Hepatic stellate cell (primary cell): ENCODE data around the gene ZNF74.
"Not testable (repeated sequence)": the region's sequence is repeated elsewhere in the genome, so short reads cannot be mapped to it uniquely, and the experiment has no call there.

Source experiments
- DNase-seq: peaks from one replicate; pipeline ENCODE4 v3.0.0; 2011; ENCODE audit warnings: low spot score

Gene ZNF74

GRCh38 chr22:20376281-20376680 lies 17.7 kb upstream of the ZNF74 start:
- DNase-seq = not testable (repeated sequence)

DNA sequence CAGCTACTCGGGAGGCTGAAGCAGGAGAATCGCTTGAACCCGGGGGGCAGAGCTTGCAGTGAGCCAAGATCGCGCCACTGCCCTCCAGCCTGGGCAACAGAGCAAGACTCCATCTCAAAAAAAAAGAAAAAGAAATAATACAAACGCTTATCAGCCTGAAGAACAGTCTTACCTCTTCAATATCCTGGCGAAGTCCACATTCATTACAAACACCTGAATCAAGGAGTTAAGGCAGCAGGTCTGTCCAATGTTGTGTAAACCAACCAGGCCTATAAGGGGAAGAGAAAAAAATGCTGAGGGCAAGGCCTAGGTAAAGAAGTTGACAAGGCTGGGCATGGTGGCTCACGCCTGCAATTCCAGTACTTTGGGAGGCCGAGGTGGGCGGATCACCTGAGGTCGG lies 17.0 kb upstream of the ZNF74 start:
- DNase-seq = not testable (repeated sequence)

DNA sequence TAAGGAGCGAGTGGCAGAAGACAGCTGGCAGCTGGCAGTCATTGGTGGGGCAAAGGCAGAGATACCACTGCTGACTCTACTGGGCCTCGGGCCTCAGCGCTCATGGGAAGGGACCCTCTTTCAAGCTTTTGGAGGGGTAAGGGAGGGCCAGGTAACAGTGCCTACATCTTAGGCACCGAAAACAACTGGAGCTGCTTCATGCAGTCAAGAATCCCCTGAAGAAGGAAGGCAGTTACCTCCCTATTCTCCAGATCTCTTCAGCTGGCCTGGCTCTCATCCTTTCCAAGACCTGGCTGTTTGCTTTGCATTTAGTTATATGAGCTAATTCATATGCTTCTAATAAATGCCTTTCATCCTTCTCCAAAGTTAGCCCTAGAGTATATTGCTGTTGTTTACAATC lies 15.8 kb upstream of the ZNF74 start:
- DNase-seq = no peak

GRCh38 chr22:20378684-20379083 lies 15.3 kb upstream of the ZNF74 start:
- DNase-seq = not testable (repeated sequence)

GRCh38 chr22:20380486-20380885 lies 13.5 kb upstream of the ZNF74 start:
- no peak for DNase-seq

DNA sequence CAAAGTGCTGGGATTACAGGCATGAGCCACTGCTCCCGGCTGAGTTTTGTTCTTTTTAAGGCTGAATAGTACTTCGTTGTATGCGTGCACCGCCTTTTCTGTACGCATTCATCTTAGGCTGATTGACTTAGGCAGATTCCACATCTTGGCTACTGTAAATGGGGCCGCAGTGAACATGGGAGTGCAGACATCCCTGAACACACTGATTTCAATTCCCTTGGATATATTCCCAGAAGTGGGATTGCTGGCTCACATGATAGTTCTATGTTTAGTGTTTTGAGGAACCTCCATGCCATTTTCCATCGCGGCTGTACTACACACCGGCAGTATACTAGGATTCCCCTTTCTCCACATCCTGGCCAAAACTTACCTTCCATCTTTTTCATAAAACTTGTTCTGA lies 10.4 kb upstream of the ZNF74 start:
- no peak for DNase-seq

GRCh38 chr22:20384171-20384570 lies 9.8 kb upstream of the ZNF74 start:
- no peak for DNase-seq

- DNase-seq = no peak
Measured at GRCh38 chr22:20384865-20385264, 9.1 kb upstream of the ZNF74 start.

GRCh38 chr22:20386336-20386735 lies 7.6 kb upstream of the ZNF74 start:
- DNase-seq = no peak

DNA sequence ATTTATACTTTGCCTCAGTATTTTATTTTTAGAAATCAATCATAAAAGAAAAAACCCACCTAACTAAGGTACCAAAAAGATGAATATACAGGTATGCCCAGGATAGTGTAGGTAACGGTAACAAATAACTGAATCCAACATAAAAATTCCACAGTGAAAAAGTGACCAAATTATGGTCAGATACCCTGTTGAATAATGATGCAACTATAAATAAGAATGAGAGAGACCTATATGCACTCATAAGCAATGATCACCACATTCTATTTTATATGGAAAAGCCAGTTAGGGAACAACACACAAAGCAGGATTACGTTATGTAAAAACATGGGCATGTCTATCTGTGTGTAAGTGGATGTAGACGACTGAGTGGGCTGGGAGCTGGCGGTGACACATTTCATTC lies 7.0 kb upstream of the ZNF74 start:
- no peak for DNase-seq

GRCh38 chr22:20388200-20388599 lies 5.8 kb upstream of the ZNF74 start:
- no peak for DNase-seq

DNA sequence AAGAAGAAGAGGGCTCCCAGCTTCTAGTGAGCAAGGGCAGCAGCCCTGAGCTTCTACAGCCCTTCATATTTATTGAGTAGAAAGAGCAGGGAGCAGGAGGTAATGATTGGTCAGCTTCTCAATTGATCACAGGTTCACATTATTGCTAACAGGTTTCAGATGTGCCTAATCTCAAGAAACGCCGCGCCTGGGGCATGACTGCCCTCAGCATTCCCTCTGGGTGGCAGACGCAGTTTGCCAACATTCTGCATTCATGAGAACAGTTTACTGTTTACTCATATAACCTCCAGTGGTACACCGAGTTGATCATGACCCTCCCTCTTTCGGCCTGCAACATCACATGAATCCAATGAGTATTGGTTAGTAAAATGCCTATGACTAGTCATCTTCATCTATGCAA lies 4.7 kb upstream of the ZNF74 start:
- DNase-seq = no peak

DNA sequence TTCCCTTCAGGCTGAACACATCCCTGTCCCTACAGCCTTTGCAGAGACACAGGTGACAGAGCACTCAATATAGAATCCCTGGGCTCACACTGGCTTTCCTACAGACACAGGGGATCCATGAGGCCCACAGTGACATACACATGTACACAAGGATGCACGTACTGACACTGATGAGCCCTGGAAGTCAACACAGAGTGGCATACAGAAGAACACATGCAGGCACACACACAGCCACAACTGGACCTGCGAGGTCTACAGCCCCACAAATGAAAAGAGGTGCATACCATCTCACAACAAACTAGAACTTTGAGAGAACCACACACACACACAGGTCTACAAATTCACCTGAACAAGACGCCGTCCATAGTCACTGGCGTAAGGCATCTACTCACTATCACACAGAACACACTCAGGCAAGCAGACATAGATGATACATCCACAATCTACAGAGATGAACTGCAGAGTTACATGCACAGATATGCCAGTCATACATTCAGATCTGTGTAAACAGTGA lies 3.5 kb upstream of the ZNF74 start:
- DNase-seq = no peak

DNA sequence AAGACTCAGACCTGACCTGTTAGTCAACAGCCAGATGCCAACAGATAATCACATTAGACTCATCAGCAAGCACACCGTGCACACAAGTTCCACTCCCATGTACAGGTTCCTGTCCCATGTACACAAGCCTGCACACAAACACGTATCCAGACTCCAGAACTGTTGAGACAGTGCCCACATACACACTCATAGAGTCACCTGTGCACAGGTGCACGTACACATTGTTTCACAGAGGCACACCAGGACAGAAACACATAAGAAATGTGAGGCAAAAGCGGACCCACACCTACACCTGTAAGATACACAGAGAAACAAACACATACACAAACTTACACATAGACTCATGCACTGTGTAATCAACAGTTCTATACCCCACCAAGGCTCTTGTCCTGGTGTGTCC lies 2.7 kb upstream of the ZNF74 start:
- no peak for DNase-seq

- DNase-seq = not testable (repeated sequence)
Measured at GRCh38 chr22:20392365-20392881, 1.5 kb upstream of the ZNF74 start.

DNA sequence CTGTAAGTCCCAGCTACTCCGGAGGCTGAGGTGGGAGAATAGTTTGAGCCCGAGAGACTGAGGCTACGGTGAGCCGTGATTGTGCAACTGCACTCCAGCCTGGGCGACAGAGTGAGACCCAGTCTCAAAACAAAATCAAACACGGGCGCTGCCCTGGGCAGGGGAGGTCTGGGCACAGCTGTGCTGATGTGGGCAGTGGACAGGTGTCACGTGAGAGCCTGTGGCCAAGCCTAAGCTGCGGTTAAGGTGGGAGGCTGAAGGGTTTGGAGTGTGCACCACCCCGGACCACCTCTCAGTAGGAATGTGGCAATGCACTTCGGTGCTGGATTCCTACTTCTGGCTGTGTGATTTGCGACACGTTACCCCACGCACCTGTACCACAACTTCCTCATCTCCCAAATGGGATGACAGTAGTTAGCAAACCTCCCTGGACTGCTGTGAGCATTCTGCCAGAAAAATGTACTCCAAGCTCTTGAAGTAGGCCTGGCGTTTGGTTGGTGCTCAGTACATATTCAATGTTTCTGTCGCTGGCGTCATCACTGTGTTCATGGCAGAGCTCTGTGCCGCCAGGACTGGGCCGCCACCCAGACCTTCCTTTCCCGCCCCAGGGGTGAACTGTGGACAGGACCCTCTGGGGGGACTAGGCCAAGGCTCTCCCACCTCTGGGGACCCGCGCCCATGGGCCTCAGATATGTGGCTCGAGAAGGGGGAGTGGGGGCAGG lies 807 bp upstream of the ZNF74 start:
- no peak for DNase-seq

GRCh38 chr22:20395181-20395906 lies 1.4 kb downstream of the ZNF74 start:
- DNase-seq = no peak

DNA sequence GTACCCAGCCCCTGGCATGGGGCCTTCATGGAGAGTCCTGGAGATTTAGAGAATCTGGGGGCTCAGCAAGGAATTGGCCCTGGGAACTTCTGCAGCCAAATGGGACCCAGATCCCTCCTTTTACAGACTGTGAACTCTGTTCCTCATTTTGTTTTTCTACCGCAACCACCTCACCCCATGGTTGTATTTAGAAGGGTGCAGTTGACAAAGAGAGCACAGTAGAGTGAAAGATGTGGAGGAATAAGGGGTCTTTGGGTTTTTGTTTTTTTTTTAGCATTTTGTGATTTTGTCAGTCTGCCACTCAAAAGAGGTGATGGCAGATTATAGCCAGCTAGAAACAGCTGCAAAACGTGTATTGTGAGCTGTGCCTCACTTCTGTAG lies 1.9 kb downstream of the ZNF74 start:
- no peak for DNase-seq

- no peak for DNase-seq
Measured at GRCh38 chr22:20396639-20397038, 2.7 kb downstream of the ZNF74 start.

DNA sequence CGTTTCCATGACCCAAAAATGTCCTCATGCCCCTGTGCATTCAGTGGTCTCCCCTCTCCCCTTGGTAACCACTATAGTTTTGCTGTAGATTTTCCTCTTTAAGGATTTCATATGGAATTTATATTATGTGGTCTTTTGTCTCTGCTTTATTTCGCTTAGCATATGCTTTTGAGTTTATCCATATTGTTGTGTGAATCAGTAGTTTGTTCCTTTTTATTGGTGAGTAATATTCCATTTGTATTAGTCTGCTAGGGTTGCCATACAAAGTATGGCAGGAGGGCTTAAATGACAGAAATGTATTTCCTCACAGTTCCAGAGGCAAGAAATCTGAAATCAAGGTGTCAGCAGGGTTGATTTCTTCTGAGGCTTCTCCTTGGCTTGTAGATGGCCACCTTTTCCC lies 3.5 kb downstream of the ZNF74 start:
- no peak for DNase-seq

GRCh38 chr22:20398420-20398819 lies 4.5 kb downstream of the ZNF74 start:
- no peak for DNase-seq

- DNase-seq = no peak
Measured at GRCh38 chr22:20399866-20400605, 6.1 kb downstream of the ZNF74 start.
